HG03066 (cell line): ENCODE measurements around the gene ZSCAN10.
A peak's percentile ranks its signal among the peaks of the same experiment; 100 is the strongest.

ENCODE experiments used
- ATAC-seq: cut with Tn5 transposase; IDR thresholded peaks from one replicate; pipeline ENCODE4 v1.9.1; 2021; ENCODE audit warnings: low read depth; ENCODE audit not compliant: unreplicated experiment

ZSCAN10 gene

GRCh38 chr16:3134338-3135125, 35.4 kb upstream of the ZSCAN10 start, which contains the start of gene ZNF213:
Gene ZNF213 (plus strand): TSS chr16:3135029. CDS start chr16:3137281, 2,252 bp downstream.
- ATAC-seq = peak; percentile 94

- no peak for ATAC-seq
These were observed 34.8 kb upstream of the ZSCAN10 start for GRCh38 chr16:3133844-3134243.

GRCh38 chr16:3131755-3132377, 32.8 kb upstream of the ZSCAN10 start:
- ATAC-seq = no peak

- ATAC-seq = no peak
These were observed 30.3 kb upstream of the ZSCAN10 start for GRCh38 chr16:3129137-3130131.

- no peak for ATAC-seq
These were observed 28.7 kb upstream of the ZSCAN10 start for GRCh38 chr16:3127745-3128144.

- ATAC-seq = peak; percentile 84
These were observed 25.1 kb upstream of the ZSCAN10 start for GRCh38 chr16:3123986-3124886.

- ATAC-seq = no peak
These were observed 24.0 kb upstream of the ZSCAN10 start for GRCh38 chr16:3122926-3123570.

GRCh38 chr16:3121851-3122467, 22.9 kb upstream of the ZSCAN10 start:
- ATAC-seq = no peak

GRCh38 chr16:3120435-3120834, 21.3 kb upstream of the ZSCAN10 start:
- ATAC-seq = no peak

GRCh38 chr16:3119701-3120408, 20.8 kb upstream of the ZSCAN10 start:
- ATAC-seq = no peak

- no peak for ATAC-seq
These were observed 20.2 kb upstream of the ZSCAN10 start for GRCh38 chr16:3119286-3119685.

GRCh38 chr16:3118846-3119245, 19.8 kb upstream of the ZSCAN10 start:
- no peak for ATAC-seq

- ATAC-seq = no peak
These were observed 19.2 kb upstream of the ZSCAN10 start for GRCh38 chr16:3118204-3118790.

GRCh38 chr16:3115561-3115960, 16.5 kb upstream of the ZSCAN10 start:
- ATAC-seq = no peak

GRCh38 chr16:3115003-3115402, 15.9 kb upstream of the ZSCAN10 start:
- no peak for ATAC-seq

GRCh38 chr16:3113765-3114479, 14.8 kb upstream of the ZSCAN10 start:
- no peak for ATAC-seq

- no peak for ATAC-seq
These were observed 13.9 kb upstream of the ZSCAN10 start for GRCh38 chr16:3112881-3113574.
